A549 (cell line): ENCODE measurements around the gene CACNA2D4. TPM values are rescaled to one million over a fixed set of nuclear protein-coding genes. Genes with fewer than 3 reads are reported as not detected.

Experiments used
- ATAC-seq, 2 experiments: fragments of 200-7000 bp in 1 of 2; fragments of >200 bp in 1 of 2; cut with Nextera tagmentation in 1 of 2; cut with Tn5 transposase in 1 of 2; 3 replicates each; pipeline versions ENCODE4 v1.8.0 to v1.9.1; 2018 to 2020; ENCODE audit warnings: mild to moderate bottlenecking in 1 of 2, moderate library complexity in 1 of 2
- CTCF ChIA-PET: fragments of 300-600 bp; sonication (Branson Sonifier 250); formaldehyde crosslinking; extraction: SDS; loops from one replicate; lab custom pipeline; 2021; ENCODE audit warnings: antibody characterized with exemption, inconsistent platforms; lab: Yijun Ruan, JAX
- POLR2A ChIA-PET: fragments of 350-600 bp; formaldehyde crosslinking; extraction: SDS; loops from one replicate; lab custom pipeline; 2021; ENCODE audit warnings: antibody characterized with exemption, inconsistent platforms; lab: Yijun Ruan, JAX
- DNase-seq, 2 experiments: peaks; one replicate each; pipeline versions ENCODE4 v3.0.0 to v3.0.0-alpha.2; 2011 to 2016; ENCODE audit warnings: low read depth in 1 of 2, low spot score in 1 of 2
- FAIRE-seq: peaks from 2 replicates; lab custom pipeline; 2011; peaks lifted over from hg19 to GRCh38; lab: Jason Lieb, UNC
- H3K27ac ChIP-seq, 2 experiments: fragments of >200 bp; sonication (Bioruptor Twin); formaldehyde crosslinking; 3 replicates each; pipeline ENCODE4 v1.5.1; 2016 to 2017
- H3K4me1 ChIP-seq: fragments of >200 bp; sonication (Bioruptor Twin); formaldehyde crosslinking; 3 replicates; pipeline ENCODE4 v1.6.1; 2016
- H3K4me2 ChIP-seq: fragments of >200 bp; sonication (Bioruptor Twin); formaldehyde crosslinking; 3 replicates; pipeline ENCODE4 v1.6.1; 2016
- H3K4me3 ChIP-seq: fragments of >200 bp; sonication (Bioruptor Twin); formaldehyde crosslinking; 3 replicates; pipeline ENCODE4 v1.5.1; 2016
- H3K9me3 ChIP-seq: fragments of >200 bp; sonication (Bioruptor Twin); formaldehyde crosslinking; 3 replicates; pipeline ENCODE4 v1.6.1; 2016
- CBX2 ChIP-seq: fragments of 200-600 bp; sonication (generic); IDR thresholded peaks from 2 replicates; pipeline ENCODE4 v1.6.1; 2016; ENCODE audit warnings: low read depth, mild to moderate bottlenecking, borderline replicate concordance
- EHF ChIP-seq: fragments of 250-450 bp; sonication (Bioruptor Pico); IDR thresholded peaks from 2 replicates; pipeline ENCODE4 v1.5.0; 2020; ENCODE audit warnings: mild to moderate bottlenecking
- EHMT2 ChIP-seq: fragments of 200-600 bp; sonication (generic); IDR thresholded peaks from 2 replicates; pipeline ENCODE4 v1.6.1; 2016; ENCODE audit warnings: antibody characterized with exemption, low read depth, mild to moderate bottlenecking, moderate library complexity
- PBX3 ChIP-seq: IDR thresholded peaks from 2 replicates; pipeline ENCODE4 v1.6.1; 2012
- POLR2AphosphoS2 ChIP-seq: conservative IDR thresholded peaks from 2 replicates; pipeline ENCODE4 v1.6.1; 2012; ENCODE audit warnings: low read length, improper control_type of control experiment, inconsistent platforms
- RARB ChIP-seq: fragments of 250-450 bp; sonication (Bioruptor Pico); IDR thresholded peaks from 2 replicates; pipeline ENCODE4 v1.8.0; 2021; ENCODE audit warnings: mild to moderate bottlenecking, moderate library complexity
- RCOR1 ChIP-seq: fragments of 150-350 bp; IDR thresholded peaks from 2 replicates; pipeline ENCODE4 v1.6.1; 2014; ENCODE audit warnings: antibody characterized with exemption, low read length, low read depth
- RNF2 ChIP-seq: fragments of 200-600 bp; sonication (generic); IDR thresholded peaks from 2 replicates; pipeline ENCODE4 v1.6.1; 2016; ENCODE audit warnings: low read depth, mild to moderate bottlenecking, antibody characterized with exemption, moderate library complexity, borderline replicate concordance
- SMC3 ChIP-seq: fragments of >200 bp; sonication (Bioruptor Twin); formaldehyde crosslinking; IDR thresholded peaks from 3 replicates; pipeline ENCODE4 v1.6.1; 2018; ENCODE audit warnings: inconsistent platforms
- ZFP36 ChIP-seq: fragments of 450-650 bp; IDR thresholded peaks from 2 replicates; pipeline ENCODE4 v1.6.1; 2014; ENCODE audit warnings: borderline replicate concordance; ENCODE audit not compliant: partially characterized antibody
- WGBS: methylation state at CpG from one replicate; pipeline ENCODE4 v1.1.6; 2017; ENCODE audit errors: missing lambda C conversion rate; 5-methylcytosine and 5-hydroxymethylcytosine counted together
- polyA plus RNA-seq, 4 experiments: library from polyadenylated mRNA; depleted of rRNA in 3 of 4; stranded (reverse); fragments of >200 nt; fragmentation: RNase III in 1 of 4; extraction: RNeasy Plus Mini Kit Qiagen cat#74134 plus additional on column Dnase treatment in 1 of 4; gene quantifications; 2 replicates in 3 of 4; 3 replicates in 1 of 4; pipeline ENCODE4 v1.2.3, GENCODE V29; 2011 to 2017
- TF ChIP-seq, protein P1 (sequence below): fragments of >200 bp; sonication (Bioruptor Twin); formaldehyde crosslinking; IDR thresholded peaks from 3 replicates; pipeline ENCODE4 v1.5.1; 2016
- TF ChIP-seq, protein P2 (sequence below): fragments of >200 bp; sonication (Bioruptor Twin); formaldehyde crosslinking; IDR thresholded peaks from 2 replicates; pipeline ENCODE4 v1.6.1; 2016
- TF ChIP-seq, protein P3 (sequence below): IDR thresholded peaks from 2 replicates; pipeline ENCODE4 v1.6.1; 2012; ENCODE audit warnings: low read depth, borderline replicate concordance

The CACNA2D4 gene
- polyA plus RNA-seq, 2 of the 4 experiments (the other 2 are of a cell fraction), result not detected

- CTCF ChIA-PET, result interaction anchor here (0.7 to 1.8 kb wide), 6 partner anchors 9 to 743 kb away, joined by 3 to 8 read pairs (median 4); no protein-coding TSS in a partner anchor
- DNase-seq, result no peak
- H3K27ac ChIP-seq, result no peak overlapping the region
- WGBS, result 58% methylated on average over 24 of the region's 24 CpGs
- H3K4me2 ChIP-seq, result no peak overlapping the region
- FAIRE-seq, result no peak
- TF ChIP-seq CBX2 (no peak), ZFP36 (no peak), RNF2 (no peak), RARB (CRISPR knock-in tag) (no peak), PBX3 (no peak), EHF (CRISPR knock-in tag) (no peak), EHMT2 (no peak), SMC3 (no peak), RCOR1 (no peak)
- TF ChIP-seq, protein P1, sequence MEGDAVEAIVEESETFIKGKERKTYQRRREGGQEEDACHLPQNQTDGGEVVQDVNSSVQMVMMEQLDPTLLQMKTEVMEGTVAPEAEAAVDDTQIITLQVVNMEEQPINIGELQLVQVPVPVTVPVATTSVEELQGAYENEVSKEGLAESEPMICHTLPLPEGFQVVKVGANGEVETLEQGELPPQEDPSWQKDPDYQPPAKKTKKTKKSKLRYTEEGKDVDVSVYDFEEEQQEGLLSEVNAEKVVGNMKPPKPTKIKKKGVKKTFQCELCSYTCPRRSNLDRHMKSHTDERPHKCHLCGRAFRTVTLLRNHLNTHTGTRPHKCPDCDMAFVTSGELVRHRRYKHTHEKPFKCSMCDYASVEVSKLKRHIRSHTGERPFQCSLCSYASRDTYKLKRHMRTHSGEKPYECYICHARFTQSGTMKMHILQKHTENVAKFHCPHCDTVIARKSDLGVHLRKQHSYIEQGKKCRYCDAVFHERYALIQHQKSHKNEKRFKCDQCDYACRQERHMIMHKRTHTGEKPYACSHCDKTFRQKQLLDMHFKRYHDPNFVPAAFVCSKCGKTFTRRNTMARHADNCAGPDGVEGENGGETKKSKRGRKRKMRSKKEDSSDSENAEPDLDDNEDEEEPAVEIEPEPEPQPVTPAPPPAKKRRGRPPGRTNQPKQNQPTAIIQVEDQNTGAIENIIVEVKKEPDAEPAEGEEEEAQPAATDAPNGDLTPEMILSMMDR, result no peak
- TF ChIP-seq, protein P2, sequence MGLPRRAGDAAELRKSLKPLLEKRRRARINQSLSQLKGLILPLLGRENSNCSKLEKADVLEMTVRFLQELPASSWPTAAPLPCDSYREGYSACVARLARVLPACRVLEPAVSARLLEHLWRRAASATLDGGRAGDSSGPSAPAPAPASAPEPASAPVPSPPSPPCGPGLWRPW, result no peak
- TF ChIP-seq, all 56 proteins: peak for 0
- ATAC-seq, result no peak
- H3K4me3 ChIP-seq, result no peak overlapping the region
- POLR2A ChIA-PET, result no interaction called here
- no peaks in the 10 kb centered on the region for H3K4me1 ChIP-seq
- no peaks in the 10 kb centered on the region for H3K9me3 ChIP-seq
These were observed 78.2 kb downstream of the CACNA2D4 start for GRCh38 chr12:1839956-1840951.

DNA sequence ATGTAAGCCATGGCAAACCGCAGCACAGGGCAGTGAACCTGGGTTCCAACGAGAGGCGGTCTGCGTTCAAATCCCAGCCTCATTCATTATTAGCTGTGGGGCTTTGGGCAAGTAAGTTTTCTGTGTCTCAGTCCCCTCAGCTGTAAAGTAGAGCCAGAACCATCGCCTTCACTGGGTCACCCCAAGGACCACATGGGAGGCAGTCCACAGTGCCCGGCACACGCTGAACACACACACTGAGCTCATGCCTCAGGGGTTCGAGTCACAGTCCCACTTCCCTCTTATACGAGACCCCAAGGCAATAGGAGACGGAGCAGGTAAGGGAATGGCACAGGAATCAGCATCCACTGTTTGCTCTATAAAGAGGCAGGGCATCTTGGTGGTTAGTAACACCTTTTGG is 79.0 kb downstream of the CACNA2D4 start:
- 80% methylated on average over 10 of the region's 10 CpGs for WGBS
- FAIRE-seq, result no peak
- CTCF ChIA-PET, result interaction anchor here (0.7 to 1.8 kb wide), 6 partner anchors 10 to 744 kb away, joined by 3 to 8 read pairs (median 4); no protein-coding TSS in a partner anchor
- Histone ChIP-seq H3K4me3 (no peak overlapping the region), H3K27ac (no peak overlapping the region), H3K4me2 (no peak overlapping the region), H3K9me3 (no peaks in the 10 kb centered on the region), H3K4me1 (no peaks in the 10 kb centered on the region)
- ATAC-seq, result no peak
- POLR2A ChIA-PET, result no interaction called here
- TF ChIP-seq EHMT2, result no peak
- TF ChIP-seq, all 56 proteins: peak for 0
- no peak for DNase-seq

DNA sequence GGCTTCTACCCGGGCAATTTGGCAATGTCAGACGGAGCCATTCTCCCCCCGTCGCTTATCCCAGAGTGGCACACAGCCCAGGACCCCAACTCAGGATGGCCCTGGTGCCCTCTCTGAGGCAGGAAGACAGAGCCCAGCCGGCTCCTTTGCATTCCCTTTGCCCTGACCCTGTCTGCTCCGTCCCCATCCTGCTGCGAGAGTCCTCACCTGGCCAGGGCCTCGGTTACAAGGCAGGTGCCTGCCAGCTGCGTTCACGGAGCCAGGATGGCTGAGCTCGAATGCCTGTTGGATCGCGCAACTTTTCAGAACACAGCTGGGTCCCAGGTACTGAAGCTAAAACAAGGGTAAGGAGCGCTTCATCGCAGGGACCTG is 79.5 kb downstream of the CACNA2D4 start:
- Histone ChIP-seq H3K27ac (no peak overlapping the region), H3K9me3 (no peaks in the 10 kb centered on the region), H3K4me1 (no peaks in the 10 kb centered on the region), H3K4me3 (no peak overlapping the region), H3K4me2 (no peak overlapping the region)
- DNase-seq (no peak), FAIRE-seq (no peak), ATAC-seq (no peak)
- TF ChIP-seq, protein P3, sequence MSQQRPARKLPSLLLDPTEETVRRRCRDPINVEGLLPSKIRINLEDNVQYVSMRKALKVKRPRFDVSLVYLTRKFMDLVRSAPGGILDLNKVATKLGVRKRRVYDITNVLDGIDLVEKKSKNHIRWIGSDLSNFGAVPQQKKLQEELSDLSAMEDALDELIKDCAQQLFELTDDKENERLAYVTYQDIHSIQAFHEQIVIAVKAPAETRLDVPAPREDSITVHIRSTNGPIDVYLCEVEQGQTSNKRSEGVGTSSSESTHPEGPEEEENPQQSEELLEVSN, result no peak
- no peak for TF ChIP-seq POLR2AphosphoS2
- 72% methylated on average over 15 of the region's 15 CpGs for WGBS
- POLR2A ChIA-PET, result no interaction called here
- CTCF ChIA-PET, result interaction anchor here (1.0 to 1.8 kb wide), 4 partner anchors 10 to 744 kb away, joined by 3 to 8 read pairs (median 4); no protein-coding TSS in a partner anchor
